HG03520 (cell line): ENCODE data around the gene CEACAM3.
A peak's percentile ranks its signal among the peaks of the same experiment; 100 is the strongest.

Experiments used
- ATAC-seq: cut with Tn5 transposase; IDR thresholded peaks from one replicate; pipeline ENCODE4 v1.9.1; 2021; ENCODE audit warnings: mild to moderate bottlenecking, moderate library complexity; ENCODE audit not compliant: unreplicated experiment

The CEACAM3 gene

GRCh38 chr19:41843371-41843770 is 47.0 kb downstream of the CEACAM3 start:
- no peak for ATAC-seq

- no peak for ATAC-seq
Observed at GRCh38 chr19:41844601-41845000, 48.2 kb downstream of the CEACAM3 start, which contains the start of gene LYPD4. LYPD4 (minus strand) TSS chr19:41844683; CDS start chr19:41839285, 5,398 bp downstream.

GRCh38 chr19:41845001-41845050 is 48.4 kb downstream of the CEACAM3 start, which contains the start of gene DMRTC2:
DMRTC2 (plus strand) TSS chr19:41845042; CDS start chr19:41847429, 2,387 bp downstream.
- no peak for ATAC-seq

- ATAC-seq = no peak
Observed at GRCh38 chr19:41845051-41845590, 48.7 kb downstream of the CEACAM3 start.

GRCh38 chr19:41847351-41848105 is 51.1 kb downstream of the CEACAM3 start:
- no peak for ATAC-seq

- ATAC-seq = no peak
Observed at GRCh38 chr19:41848666-41849065, 52.3 kb downstream of the CEACAM3 start.

GRCh38 chr19:41849067-41849466 is 52.7 kb downstream of the CEACAM3 start:
- no peak for ATAC-seq

GRCh38 chr19:41850381-41850780 is 54.0 kb downstream of the CEACAM3 start:
- ATAC-seq = no peak

- no peak for ATAC-seq
Observed at GRCh38 chr19:41851456-41851855, 55.1 kb downstream of the CEACAM3 start.

- ATAC-seq = no peak
Observed at GRCh38 chr19:41853344-41853743, 57.0 kb downstream of the CEACAM3 start.

- ATAC-seq = no peak
Observed at GRCh38 chr19:41853768-41854167, 57.4 kb downstream of the CEACAM3 start.

- no peak for ATAC-seq
Observed at GRCh38 chr19:41859213-41859617, 62.8 kb downstream of the CEACAM3 start.

- peak; percentile 74 for ATAC-seq
Observed at GRCh38 chr19:41859618-41860418, 63.4 kb downstream of the CEACAM3 start, which contains the start of gene RPS19. RPS19 (plus strand) TSS chr19:41860255; CDS start chr19:41860775, 520 bp downstream.

GRCh38 chr19:41860419-41861115 is 64.2 kb downstream of the CEACAM3 start:
- ATAC-seq = no peak
